Gastrocnemius medialis (tissue), 4 donors: ENCODE data around the gene ENOX1.

ENCODE experiments used
- CTCF ChIP-seq, 5 experiments: fragments of 450-650 bp in 3 of 5; fragments of 200-600 bp in 2 of 5; sonication (generic) in 2 of 5; IDR thresholded peaks in 4 of 5; conservative IDR thresholded peaks in 1 of 5; 1 replicate in 4 of 5; 2 replicates in 1 of 5; pipeline ENCODE4 v1.5.1; 2016 to 2019; ENCODE audit warnings: antibody characterized with exemption in 5 of 5, mild to moderate bottlenecking in 3 of 5, moderate library complexity in 3 of 5
- POLR2A ChIP-seq, 2 donors: fragments of 450-650 bp; IDR thresholded peaks; one replicate each; pipeline ENCODE4 v1.6.1; 2017; ENCODE audit warnings: antibody characterized with exemption in 2 of 2, mild to moderate bottlenecking in 2 of 2, moderate library complexity in 2 of 2

DNA sequence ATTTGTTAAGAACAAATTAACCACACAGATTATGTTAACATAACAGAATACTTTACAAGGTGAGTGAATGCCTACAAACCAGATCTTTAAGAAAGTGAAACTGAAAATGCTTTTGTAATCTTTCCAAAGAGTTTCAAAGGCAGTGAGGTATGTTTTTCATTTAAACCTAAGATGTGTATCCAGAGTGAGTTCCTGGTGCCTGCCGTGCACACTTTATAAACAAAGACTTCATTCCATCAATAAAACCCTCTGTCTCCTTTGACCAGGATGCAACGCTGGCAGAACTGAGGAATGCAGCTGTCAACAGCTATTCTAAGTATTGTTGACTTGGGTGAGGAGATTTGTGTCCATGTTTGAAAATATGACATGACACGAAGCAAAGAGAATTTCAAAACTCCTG is 418.8 kb downstream of the ENOX1 start:
- TF ChIP-seq POLR2A (IDR thresholded peaks at IDR 0.05), result no peak
- TF ChIP-seq CTCF (IDR thresholded peaks at IDR 0.05 in 4 of 5, conservative IDR thresholded peaks at IDR 0.05 in 1 of 5), result no peak
